H1 (cell line): ENCODE data around the gene COL6A1. TPM values are rescaled to one million over a fixed set of nuclear protein-coding genes. Genes with fewer than 3 reads are reported as not detected.

ENCODE experiments used
- CTCF ChIA-PET: fragments of 300-600 bp; sonication (Branson Sonifier 250); formaldehyde crosslinking; loops from one replicate; lab custom pipeline; 2021; ENCODE audit not compliant: partially characterized antibody; lab: Charles Lee
- POLR2A ChIA-PET: fragments of 300-600 bp; sonication (Branson Sonifier 250); formaldehyde crosslinking; loops from one replicate; lab custom pipeline; 2021; ENCODE audit warnings: inconsistent platforms; ENCODE audit not compliant: partially characterized antibody; lab: Charles Lee
- DNase-seq, 2 experiments: peaks; one replicate each; pipeline versions ENCODE4 v3.0.0 to v3.0.0-alpha.2; 2010 to 2022; ENCODE audit warnings: low spot score in 2 of 2, low read depth in 1 of 2, mixed read lengths in 1 of 2
- FAIRE-seq: peaks from 2 replicates; lab custom pipeline; 2011; peaks lifted over from hg19 to GRCh38; lab: Jason Lieb, UNC
- H2AFZ ChIP-seq: 2 replicates; pipeline ENCODE4 v1.8.1; 2012; ENCODE audit warnings: low read length, inconsistent platforms
- H2AK5ac ChIP-seq: 2 replicates; pipeline ENCODE4 v1.6.1; 2013; ENCODE audit warnings: low read depth, low read length
- H2BK120ac ChIP-seq: replicated peaks from 2 replicates; pipeline ENCODE3; 2013; ENCODE audit warnings: low read depth, low read length, inconsistent platforms
- H2BK12ac ChIP-seq: 2 replicates; pipeline ENCODE4 v1.6.1; 2013; ENCODE audit warnings: low read depth, low read length
- H2BK15ac ChIP-seq: 2 replicates; pipeline ENCODE4 v1.6.1; 2013; ENCODE audit warnings: low read length
- H2BK20ac ChIP-seq: 2 replicates; pipeline ENCODE4 v1.6.1; 2013; ENCODE audit warnings: low read length
- H2BK5ac ChIP-seq: 2 replicates; pipeline ENCODE4 v1.6.1; 2013; ENCODE audit warnings: low read depth, low read length
- H3K14ac ChIP-seq: 2 replicates; pipeline ENCODE4 v1.6.1; 2013; ENCODE audit warnings: inconsistent platforms; ENCODE audit not compliant: insufficient read length
- H3K18ac ChIP-seq: 2 replicates; pipeline ENCODE4 v1.6.1; 2013; ENCODE audit warnings: low read length; ENCODE audit errors: extremely low read depth
- H3K23ac ChIP-seq: 2 replicates; pipeline ENCODE4 v1.6.1; 2013; ENCODE audit warnings: inconsistent platforms; ENCODE audit not compliant: insufficient read length
- H3K23me2 ChIP-seq: 2 replicates; pipeline ENCODE4 v1.6.1; 2013; ENCODE audit warnings: low read depth, low read length
- H3K27ac ChIP-seq: 2 replicates; pipeline ENCODE4 v1.6.1; 2011; ENCODE audit warnings: low read depth, low read length, inconsistent platforms
- H3K27me3 ChIP-seq, 4 experiments: replicated peaks in 1 of 4; 1 replicate in 1 of 4; 2 replicates in 3 of 4; pipeline versions ENCODE4 v1.6.1 to v1.8.1; 2011 to 2013; ENCODE audit warnings: low read length in 3 of 4, mild to moderate bottlenecking in 3 of 4, inconsistent platforms in 2 of 4, mixed read lengths in 2 of 4, moderate library complexity in 1 of 4; ENCODE audit not compliant: control insufficient read depth in 3 of 4, insufficient read depth in 3 of 4; ENCODE audit errors: extremely low read depth in 1 of 4
- H3K36me3 ChIP-seq, 4 experiments: 2 replicates each; pipeline versions ENCODE4 v1.6.1 to v1.8.1; 2011 to 2013; ENCODE audit warnings: mild to moderate bottlenecking in 4 of 4, low read length in 3 of 4, moderate library complexity in 2 of 4, control low read depth in 1 of 4, inconsistent platforms in 1 of 4; ENCODE audit not compliant: insufficient read depth in 4 of 4, control insufficient read depth in 2 of 4
- H3K4ac ChIP-seq: replicated peaks from 2 replicates; pipeline ENCODE3; 2013; ENCODE audit warnings: low read length, low read depth, mixed read lengths, inconsistent platforms; ENCODE audit not compliant: insufficient read length
- H3K4me1 ChIP-seq, 4 experiments: replicated peaks in 1 of 4; 1 replicate in 1 of 4; 2 replicates in 3 of 4; pipeline versions ENCODE4 v1.6.1 to v1.8.1; 2011 to 2013; ENCODE audit warnings: low read length in 3 of 4, inconsistent platforms in 2 of 4, mixed read lengths in 1 of 4; ENCODE audit not compliant: insufficient read depth in 4 of 4, control insufficient read depth in 3 of 4
- H3K4me2 ChIP-seq, 2 experiments: 2 replicates each; pipeline versions ENCODE4 v1.6.1 to v1.8.1; 2011 to 2013; ENCODE audit warnings: low read depth in 2 of 2, low read length in 2 of 2, control low read depth in 1 of 2, inconsistent platforms in 1 of 2, mild to moderate bottlenecking in 1 of 2; ENCODE audit not compliant: insufficient read depth in 1 of 2
- H3K4me3 ChIP-seq, 4 experiments: fragments of 200-600, 300-600 bp in 1 of 4; sonication (generic), shearing (Covaris generic), sonication (Bioruptor Twin) in 1 of 4; 2 replicates each; pipeline versions ENCODE4 v1.5.1 to v1.8.1; 2011 to 2016; ENCODE audit warnings: low read length in 4 of 4, low read depth in 3 of 4, control low read depth in 2 of 4, inconsistent platforms in 2 of 4, mild to moderate bottlenecking in 2 of 4, mixed read lengths in 1 of 4, moderate library complexity in 1 of 4; ENCODE audit not compliant: insufficient read depth in 2 of 4; ENCODE audit errors: extremely low read depth in 1 of 4
- H3K56ac ChIP-seq: replicated peaks from 2 replicates; pipeline ENCODE3; 2013; ENCODE audit warnings: low read depth, mild to moderate bottlenecking, mixed read lengths, low read length, inconsistent platforms; ENCODE audit not compliant: insufficient read length
- H3K79me1 ChIP-seq: 2 replicates; pipeline ENCODE4 v1.6.1; 2013; ENCODE audit warnings: low read depth, low read length, control low read depth
- H3K79me2 ChIP-seq, 2 experiments: 2 replicates each; pipeline versions ENCODE4 v1.6.1 to v1.8.1; 2012 to 2013; ENCODE audit warnings: low read length in 2 of 2, mild to moderate bottlenecking in 2 of 2, inconsistent platforms in 1 of 2; ENCODE audit not compliant: insufficient read depth in 2 of 2, control insufficient read depth in 1 of 2
- H3K9ac ChIP-seq, 4 experiments: replicated peaks in 1 of 4; 1 replicate in 1 of 4; 2 replicates in 3 of 4; pipeline versions ENCODE4 v1.6.1 to v1.8.1; 2011 to 2013; ENCODE audit warnings: low read depth in 3 of 4, low read length in 3 of 4, control low read depth in 2 of 4, mild to moderate bottlenecking in 2 of 4, moderate library complexity in 2 of 4, inconsistent platforms in 1 of 4; ENCODE audit errors: extremely low read depth in 1 of 4
- H3K9me3 ChIP-seq, 2 experiments: 2 replicates each; pipeline versions ENCODE4 v1.6.1 to v1.8.1; 2012 to 2013; ENCODE audit warnings: mild to moderate bottlenecking in 2 of 2, moderate library complexity in 2 of 2, control low read depth in 1 of 2, inconsistent platforms in 1 of 2, low read depth in 1 of 2, low read length in 1 of 2, mixed read lengths in 1 of 2; ENCODE audit not compliant: insufficient read depth in 2 of 2
- H4K20me1 ChIP-seq, 2 experiments: replicated peaks in 1 of 2; 2 replicates each; pipeline versions ENCODE3 to v1.8.1; 2011 to 2013; ENCODE audit warnings: inconsistent platforms in 2 of 2, low read length in 2 of 2, mild to moderate bottlenecking in 1 of 2; ENCODE audit not compliant: insufficient read depth in 2 of 2, control insufficient read depth in 1 of 2
- H4K5ac ChIP-seq: 2 replicates; pipeline ENCODE4 v1.6.1; 2013; ENCODE audit warnings: low read length, low read depth, mixed read lengths, inconsistent platforms; ENCODE audit not compliant: insufficient read length
- H4K8ac ChIP-seq: 2 replicates; pipeline ENCODE4 v1.8.0; 2013; ENCODE audit warnings: mild to moderate bottlenecking, moderate library complexity, low read length, inconsistent platforms; ENCODE audit not compliant: insufficient read depth; ENCODE audit errors: extremely low read depth
- H4K91ac ChIP-seq: replicated peaks from 2 replicates; pipeline ENCODE3; 2013; ENCODE audit warnings: low read length, mixed read lengths, inconsistent platforms; ENCODE audit not compliant: insufficient read length
- YY1 ChIP-seq: IDR thresholded peaks from 2 replicates; pipeline ENCODE4 v1.6.1; 2011; ENCODE audit warnings: low read depth, mild to moderate bottlenecking, low read length
- WGBS, 2 experiments: shearing (Covaris generic) in 1 of 2; methylation state at CpG; one replicate each; pipeline versions ENCODE4 v1.1.6 to v1.1.7; 2013 to 2015; ENCODE audit warnings: low lambda C conversion rate in 2 of 2, mixed read lengths in 2 of 2, inconsistent platforms in 1 of 2, low coverage in 1 of 2, missing lambda C conversion rate in 1 of 2; ENCODE audit not compliant: insufficient replicate concordance in 2 of 2, insufficient coverage in 1 of 2, insufficient read length in 1 of 2; ENCODE audit errors: extremely low coverage in 1 of 2, missing lambda C conversion rate in 1 of 2; 5-methylcytosine and 5-hydroxymethylcytosine counted together
- polyA plus RNA-seq, 7 experiments: library from polyadenylated mRNA; depleted of rRNA in 3 of 7; stranded (reverse) in 5 of 7; unstranded in 2 of 7; fragments of >200 nt in 5 of 7; fragments of 200-250 nt in 2 of 7; gene quantifications; 1 replicate in 5 of 7; 2 replicates in 1 of 7; 4 replicates in 1 of 7; pipeline versions ENCODE4 v1.2.1 to v1.2.3, GENCODE V29; 2011 to 2013; ENCODE audit warnings: missing spikeins in 2 of 7, mixed read lengths in 2 of 7
- total RNA-seq: library from RNA; stranded (reverse); fragmentation: NEBNext Ultra II Directional; extraction: Animal tissue kit (Norgen Biotek cat#: 25700); gene quantifications from 2 replicates; pipeline ENCODE4 v1.2.1, GENCODE V29; 2021

COL6A1 gene
- total and polyA plus RNA-seq, 2 of the 8 experiments (the other 6 are each of a cell fraction or from before 2014, with no cell fraction given): 100 to 115 TPM

GRCh38 chr21:45989355-45990048 lies 7.9 kb downstream of the COL6A1 start:
- Histone ChIP-seq H3K27ac (no peak overlapping the region), H3K4ac (no peak overlapping the region), H3K9me3 (no peaks in the 10 kb centered on the region), H4K20me1 (peaks cover 0 to 13% of the 10 kb centered on the region in 2 experiments), H3K23me2 (no peaks in the 10 kb centered on the region), H4K8ac (0 out of 2 replicates have a peak overlapping the region, but pooled peaks have one; percentile 68), H3K4me2 (no peak overlapping the region), H3K27me3 (no peaks in the 10 kb centered on the region), H3K4me1 (no peaks in the 10 kb centered on the region), H2BK15ac (no peak overlapping the region), H2BK20ac (no peak overlapping the region), H3K18ac (no peak overlapping the region), H3K79me2 (no peaks in the 10 kb centered on the region), H2BK120ac (no peak overlapping the region), H2AFZ (no peak overlapping the region), H3K36me3 (peaks cover 2 to 61% (median 16%) of the 10 kb centered on the region in 4 experiments; a peak in 5 of 8 replicates), H3K56ac (no peak overlapping the region), H3K4me3 (no peak overlapping the region), H2BK12ac (no peak overlapping the region), H4K5ac (no peak overlapping the region), H3K14ac (no peak overlapping the region), H3K23ac (no peak overlapping the region), H4K91ac (no peak overlapping the region), H3K79me1 (peaks cover 4% of the 10 kb centered on the region; the same call in 1 of the 2 replicates), H2AK5ac (no peak overlapping the region), H2BK5ac (no peak overlapping the region), H3K9ac (no peak overlapping the region)
- DNase-seq (no peak), FAIRE-seq (no peak)
- CTCF ChIA-PET: no interaction called here
- 89% methylated on average over 20 of the region's 32 CpGs; no CpG with 5 or more reads in 1 of the 2 experiments for WGBS, 2 experiments
- no peak for TF ChIP-seq YY1
- POLR2A ChIA-PET: no interaction called here
